HPDE6-E6E7 (cell line): ENCODE results near the gene C1GALT1.
"Not testable (repeated sequence)": the region's sequence is repeated elsewhere in the genome, so short reads cannot be mapped to it uniquely, and the experiment has no call there.

Source experiments
- DNase-seq: peaks from one replicate; pipeline ENCODE4 v3.0.0; 2011; ENCODE audit warnings: missing footprints; ENCODE audit errors: extremely low spot score

The C1GALT1 gene

GRCh38 chr7:7237201-7237977, 55.0 kb downstream of the C1GALT1 start:
- DNase-seq = no peak

- no peak for DNase-seq
These were observed 55.6 kb downstream of the C1GALT1 start for GRCh38 chr7:7237978-7238267.

GRCh38 chr7:7239346-7239745, 57.0 kb downstream of the C1GALT1 start:
- no peak for DNase-seq

- DNase-seq = no peak
These were observed 60.6 kb downstream of the C1GALT1 start for GRCh38 chr7:7242899-7243298.

GRCh38 chr7:7245233-7245632, 62.9 kb downstream of the C1GALT1 start:
- DNase-seq = not testable (repeated sequence)

- DNase-seq = no peak
These were observed 63.9 kb downstream of the C1GALT1 start for GRCh38 chr7:7246223-7246622.

GRCh38 chr7:7247658-7248057, 65.3 kb downstream of the C1GALT1 start:
- no peak for DNase-seq

- no peak for DNase-seq
These were observed 67.5 kb downstream of the C1GALT1 start for GRCh38 chr7:7249814-7250213.

GRCh38 chr7:7251742-7252141, 69.4 kb downstream of the C1GALT1 start:
- DNase-seq = no peak

GRCh38 chr7:7254319-7254718, 72.0 kb downstream of the C1GALT1 start:
- no peak for DNase-seq

GRCh38 chr7:7254908-7255307, 72.6 kb downstream of the C1GALT1 start:
- DNase-seq = no peak

- no peak for DNase-seq
These were observed 74.5 kb downstream of the C1GALT1 start for GRCh38 chr7:7256731-7257274.

GRCh38 chr7:7257899-7258692, 75.8 kb downstream of the C1GALT1 start:
- no peak for DNase-seq

GRCh38 chr7:7261863-7262262, 79.5 kb downstream of the C1GALT1 start:
- DNase-seq = no peak

GRCh38 chr7:7263297-7264230, 81.2 kb downstream of the C1GALT1 start:
- no peak for DNase-seq

- DNase-seq = no peak
These were observed 82.1 kb downstream of the C1GALT1 start for GRCh38 chr7:7264306-7265040.

- DNase-seq = no peak
These were observed 83.0 kb downstream of the C1GALT1 start for GRCh38 chr7:7265081-7266075.

GRCh38 chr7:7266257-7266881, 84.0 kb downstream of the C1GALT1 start:
- DNase-seq = no peak

GRCh38 chr7:7271094-7271874, 88.9 kb downstream of the C1GALT1 start:
- no peak for DNase-seq
